Fibroblast of mammary gland (primary cell): ENCODE measurements around the gene URGCP.

Experiments used
- DNase-seq: peaks from one replicate; pipeline ENCODE4 v3.0.0-alpha.2; 2010; ENCODE audit warnings: low read depth
- H3K4me3 ChIP-seq: 2 replicates; pipeline ENCODE4 v1.5.1; 2011; ENCODE audit warnings: low read depth, mild to moderate bottlenecking, low read length, moderate library complexity; ENCODE audit not compliant: control insufficient read depth
- CTCF ChIP-seq: conservative IDR thresholded peaks from 2 replicates; pipeline ENCODE4 v1.5.1; 2011; ENCODE audit warnings: low read depth, low read length, inconsistent platforms; ENCODE audit not compliant: control insufficient read depth, insufficient read depth

The URGCP gene

GRCh38 chr7:43921423-43921822 lies 15.0 kb upstream of the URGCP start:
- no peak for DNase-seq
- no peak overlapping the region for H3K4me3 ChIP-seq

GRCh38 chr7:43915907-43916306 lies 9.5 kb upstream of the URGCP start:
- no peak for TF ChIP-seq CTCF
- H3K4me3 ChIP-seq: no peak overlapping the region
- DNase-seq: no peak

More at GRCh38 chr7:43921423-43921822, 15.0 kb upstream of the URGCP start:
- TF ChIP-seq CTCF: no peak

- TF ChIP-seq CTCF: no peak
These were observed 8.4 kb upstream of the URGCP start for GRCh38 chr7:43914795-43915194.

DNA sequence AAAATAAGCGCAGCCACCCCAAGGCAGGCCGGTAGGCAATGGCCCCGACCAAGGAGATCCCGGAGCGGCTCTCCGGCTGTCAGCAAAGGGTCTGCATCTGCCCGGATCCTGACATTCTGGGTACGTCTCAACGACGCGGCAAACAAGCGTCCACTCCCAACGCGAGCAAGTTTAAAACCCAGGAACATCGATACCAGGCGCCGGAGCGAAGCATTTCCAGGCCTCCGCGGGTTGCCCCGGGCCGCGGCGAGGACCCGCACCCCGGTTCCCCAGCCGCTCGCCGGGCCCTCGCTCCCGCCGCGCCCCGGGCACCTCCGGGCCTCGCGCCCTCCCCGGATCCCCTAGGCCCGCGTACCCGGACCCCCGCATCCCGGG lies 453 bp downstream of the URGCP start:
- no peak for TF ChIP-seq CTCF
- peak overlapping the region; percentile 76 for H3K4me3 ChIP-seq
- peak; percentile 33 for DNase-seq

More at GRCh38 chr7:43914795-43915194, 8.4 kb upstream of the URGCP start:
- H3K4me3 ChIP-seq: no peak overlapping the region
- no peak for DNase-seq

GRCh38 chr7:43905209-43905946 lies 1.0 kb downstream of the URGCP start:
- no peak for TF ChIP-seq CTCF
- DNase-seq: peak; percentile 52
- peak overlapping the region; percentile 76 for H3K4me3 ChIP-seq

GRCh38 chr7:43904533-43905208 lies 1.7 kb downstream of the URGCP start:
- TF ChIP-seq CTCF: no peak
- DNase-seq: peak; percentile 58
- H3K4me3 ChIP-seq: no peak overlapping the region
